ENCODE data around the gene CXCL8. TPM values are rescaled to one million over a fixed set of nuclear protein-coding genes. Genes with fewer than 3 reads are reported as not detected.

Gene CXCL8
- total and polyA plus RNA-seq, 4 donors: 0.33 to 3.8 (median 1.1) TPM

DNA sequence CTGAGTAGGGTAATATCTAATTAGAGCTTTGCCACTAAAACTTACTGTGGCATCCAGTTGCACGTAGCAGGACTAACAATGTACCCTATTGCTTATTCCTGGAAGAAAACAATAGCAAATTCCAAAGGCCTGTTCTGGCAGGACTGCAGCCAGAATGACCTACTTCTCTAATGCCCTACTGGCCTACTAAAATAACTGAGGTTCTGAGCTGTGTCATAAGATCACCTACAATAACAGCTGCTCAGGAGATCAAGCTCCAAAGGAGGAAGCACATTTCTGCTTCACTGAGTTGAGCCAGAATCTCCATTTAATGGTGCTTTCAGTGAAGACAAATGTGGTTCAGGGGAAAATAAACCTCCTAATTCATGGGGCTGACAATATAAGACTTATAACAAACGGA, 42.2 kb upstream of the CXCL8 start (continued):
- TF ChIP-seq RXRA (IDR thresholded peaks at IDR 0.05) (no peak), NR2F2 (IDR thresholded peaks at IDR 0.05) (no peak), YY1 (IDR thresholded peaks at IDR 0.05) (no peak)
- TF ChIP-seq, protein P1, sequence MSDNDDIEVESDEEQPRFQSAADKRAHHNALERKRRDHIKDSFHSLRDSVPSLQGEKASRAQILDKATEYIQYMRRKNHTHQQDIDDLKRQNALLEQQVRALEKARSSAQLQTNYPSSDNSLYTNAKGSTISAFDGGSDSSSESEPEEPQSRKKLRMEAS (IDR thresholded peaks at IDR 0.05): no peak
- TF ChIP-seq, protein P2, sequence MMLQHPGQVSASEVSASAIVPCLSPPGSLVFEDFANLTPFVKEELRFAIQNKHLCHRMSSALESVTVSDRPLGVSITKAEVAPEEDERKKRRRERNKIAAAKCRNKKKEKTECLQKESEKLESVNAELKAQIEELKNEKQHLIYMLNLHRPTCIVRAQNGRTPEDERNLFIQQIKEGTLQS (IDR thresholded peaks at IDR 0.05): no peak
- TF ChIP-seq, protein P3, sequence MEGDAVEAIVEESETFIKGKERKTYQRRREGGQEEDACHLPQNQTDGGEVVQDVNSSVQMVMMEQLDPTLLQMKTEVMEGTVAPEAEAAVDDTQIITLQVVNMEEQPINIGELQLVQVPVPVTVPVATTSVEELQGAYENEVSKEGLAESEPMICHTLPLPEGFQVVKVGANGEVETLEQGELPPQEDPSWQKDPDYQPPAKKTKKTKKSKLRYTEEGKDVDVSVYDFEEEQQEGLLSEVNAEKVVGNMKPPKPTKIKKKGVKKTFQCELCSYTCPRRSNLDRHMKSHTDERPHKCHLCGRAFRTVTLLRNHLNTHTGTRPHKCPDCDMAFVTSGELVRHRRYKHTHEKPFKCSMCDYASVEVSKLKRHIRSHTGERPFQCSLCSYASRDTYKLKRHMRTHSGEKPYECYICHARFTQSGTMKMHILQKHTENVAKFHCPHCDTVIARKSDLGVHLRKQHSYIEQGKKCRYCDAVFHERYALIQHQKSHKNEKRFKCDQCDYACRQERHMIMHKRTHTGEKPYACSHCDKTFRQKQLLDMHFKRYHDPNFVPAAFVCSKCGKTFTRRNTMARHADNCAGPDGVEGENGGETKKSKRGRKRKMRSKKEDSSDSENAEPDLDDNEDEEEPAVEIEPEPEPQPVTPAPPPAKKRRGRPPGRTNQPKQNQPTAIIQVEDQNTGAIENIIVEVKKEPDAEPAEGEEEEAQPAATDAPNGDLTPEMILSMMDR (IDR thresholded peaks at IDR 0.05; ENCODE audit: low read depth, low read length, missing input control): no peak

DNA sequence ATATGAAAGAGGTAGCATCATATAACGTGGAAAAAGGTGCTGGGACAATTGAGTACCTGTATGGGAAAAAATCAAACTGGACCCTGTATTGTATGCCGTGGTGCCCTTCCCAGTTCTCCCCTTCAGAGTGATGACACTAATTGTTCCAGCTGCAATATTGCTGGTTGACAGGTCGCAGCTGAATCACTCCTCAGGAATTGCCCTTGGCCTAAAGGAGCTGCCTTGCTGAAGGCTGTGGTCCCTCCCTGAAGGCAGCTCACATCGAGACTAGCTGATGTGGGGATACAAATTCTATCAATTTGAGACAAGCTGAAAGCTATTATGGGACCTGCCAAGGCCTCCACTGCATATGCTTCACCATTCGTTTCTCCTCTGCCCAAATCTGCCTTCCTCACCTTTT, 39.3 kb upstream of the CXCL8 start:
- H3K9me3 ChIP-seq (ENCODE audit: control insufficient read depth in 4 of 4, low read length in 3 of 4): no peaks in the 10 kb centered on the region
- H3K9ac ChIP-seq (ENCODE audit: low read depth in 1 of 2, low read length in 2 of 2): no peak overlapping the region
- no peaks in the 10 kb centered on the region for H3K36me3 ChIP-seq (ENCODE audit: control insufficient read depth in 4 of 4, insufficient read depth in 3 of 4, low read depth in 1 of 4, low read length in 3 of 4)
- H3K4me3 ChIP-seq (ENCODE audit: low read depth in 1 of 3, low read length in 3 of 3): no peak overlapping the region
- no peak overlapping the region for H3K27ac ChIP-seq (ENCODE audit: low read depth in 1 of 2, low read length in 2 of 2)
- H3K4me1 ChIP-seq (ENCODE audit: control insufficient read depth in 4 of 4, insufficient read depth in 4 of 4, low read length in 3 of 4): peaks cover 0 to 4% (median 0%) of the 10 kb centered on the region in 4 donors
- no peaks in the 10 kb centered on the region for H3K27me3 ChIP-seq (ENCODE audit: control insufficient read depth in 4 of 4, insufficient read depth in 4 of 4, low read length in 3 of 4)
- WGBS: 87% methylated on average over 5 of the region's 5 CpGs
- TF ChIP-seq FOXA1 (IDR thresholded peaks at IDR 0.05): no peak
- no peak for TF ChIP-seq YY1 (IDR thresholded peaks at IDR 0.05)
- no peak for TF ChIP-seq TAF1 (conservative IDR thresholded peaks at IDR 0.05)
- no peak for TF ChIP-seq JUND (IDR thresholded peaks at IDR 0.05)
- no peak for DNase-seq (ENCODE audit: low spot score)

DNA sequence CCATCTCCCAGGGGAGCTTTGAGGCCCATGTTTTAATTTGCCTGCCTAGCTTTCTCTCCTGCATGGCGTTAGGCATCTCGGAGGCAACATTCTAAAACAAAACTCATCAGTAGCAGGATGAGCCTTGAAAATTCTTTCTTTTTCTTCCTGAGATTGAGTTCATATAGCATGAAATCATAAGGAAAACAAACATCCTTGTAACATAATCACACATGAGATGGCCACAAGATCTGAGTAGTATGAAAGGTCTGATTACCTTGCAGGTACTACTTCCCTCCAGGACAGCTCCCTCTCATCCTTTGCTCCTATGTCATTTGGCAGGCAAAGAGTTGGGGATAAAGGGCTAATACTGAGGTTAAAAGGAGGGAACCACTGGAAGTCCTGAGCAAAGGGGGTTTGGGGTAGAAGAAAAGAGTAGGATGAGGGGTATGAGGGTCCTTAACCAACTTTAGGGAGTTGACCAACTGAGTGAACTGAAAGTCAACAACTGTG, 37.5 kb upstream of the CXCL8 start:
- Histone ChIP-seq H3K36me3 (ENCODE audit: control insufficient read depth in 4 of 4, insufficient read depth in 3 of 4, low read depth in 1 of 4, low read length in 3 of 4) (no peaks in the 10 kb centered on the region), H3K9me3 (ENCODE audit: control insufficient read depth in 4 of 4, low read length in 3 of 4) (no peaks in the 10 kb centered on the region), H3K4me3 (ENCODE audit: low read depth in 1 of 3, low read length in 3 of 3) (no peak overlapping the region), H3K4me1 (ENCODE audit: control insufficient read depth in 4 of 4, insufficient read depth in 4 of 4, low read length in 3 of 4) (peaks cover 0 to 4% (median 0%) of the 10 kb centered on the region in 4 donors), H3K27me3 (ENCODE audit: control insufficient read depth in 4 of 4, insufficient read depth in 4 of 4, low read length in 3 of 4) (no peaks in the 10 kb centered on the region), H3K27ac (ENCODE audit: low read depth in 1 of 2, low read length in 2 of 2) (no peak overlapping the region), H3K9ac (ENCODE audit: low read depth in 1 of 2, low read length in 2 of 2) (no peak overlapping the region)
- DNase-seq (ENCODE audit: low spot score): no peak
- TF ChIP-seq RXRA (IDR thresholded peaks at IDR 0.05): no peak
- TF ChIP-seq FOXA2 (IDR thresholded peaks at IDR 0.05): no peak
- no peak for TF ChIP-seq FOXA1 (IDR thresholded peaks at IDR 0.05)
- no peak for TF ChIP-seq TAF1 (conservative IDR thresholded peaks at IDR 0.05)
- TF ChIP-seq, protein P1 (IDR thresholded peaks at IDR 0.05): no peak
- TF ChIP-seq SP1 (IDR thresholded peaks at IDR 0.05): no peak
- TF ChIP-seq RAD21 (IDR thresholded peaks at IDR 0.05): no peak
- no peak for TF ChIP-seq YY1 (IDR thresholded peaks at IDR 0.05)
- TF ChIP-seq, protein P3 (IDR thresholded peaks at IDR 0.05; ENCODE audit: low read depth, low read length, missing input control): no peak
- TF ChIP-seq EGR1 (IDR thresholded peaks at IDR 0.05; ENCODE audit: low read depth in 2 of 2): no peak
- no peak for TF ChIP-seq HNF4G (IDR thresholded peaks at IDR 0.05)
- TF ChIP-seq, protein P4, sequence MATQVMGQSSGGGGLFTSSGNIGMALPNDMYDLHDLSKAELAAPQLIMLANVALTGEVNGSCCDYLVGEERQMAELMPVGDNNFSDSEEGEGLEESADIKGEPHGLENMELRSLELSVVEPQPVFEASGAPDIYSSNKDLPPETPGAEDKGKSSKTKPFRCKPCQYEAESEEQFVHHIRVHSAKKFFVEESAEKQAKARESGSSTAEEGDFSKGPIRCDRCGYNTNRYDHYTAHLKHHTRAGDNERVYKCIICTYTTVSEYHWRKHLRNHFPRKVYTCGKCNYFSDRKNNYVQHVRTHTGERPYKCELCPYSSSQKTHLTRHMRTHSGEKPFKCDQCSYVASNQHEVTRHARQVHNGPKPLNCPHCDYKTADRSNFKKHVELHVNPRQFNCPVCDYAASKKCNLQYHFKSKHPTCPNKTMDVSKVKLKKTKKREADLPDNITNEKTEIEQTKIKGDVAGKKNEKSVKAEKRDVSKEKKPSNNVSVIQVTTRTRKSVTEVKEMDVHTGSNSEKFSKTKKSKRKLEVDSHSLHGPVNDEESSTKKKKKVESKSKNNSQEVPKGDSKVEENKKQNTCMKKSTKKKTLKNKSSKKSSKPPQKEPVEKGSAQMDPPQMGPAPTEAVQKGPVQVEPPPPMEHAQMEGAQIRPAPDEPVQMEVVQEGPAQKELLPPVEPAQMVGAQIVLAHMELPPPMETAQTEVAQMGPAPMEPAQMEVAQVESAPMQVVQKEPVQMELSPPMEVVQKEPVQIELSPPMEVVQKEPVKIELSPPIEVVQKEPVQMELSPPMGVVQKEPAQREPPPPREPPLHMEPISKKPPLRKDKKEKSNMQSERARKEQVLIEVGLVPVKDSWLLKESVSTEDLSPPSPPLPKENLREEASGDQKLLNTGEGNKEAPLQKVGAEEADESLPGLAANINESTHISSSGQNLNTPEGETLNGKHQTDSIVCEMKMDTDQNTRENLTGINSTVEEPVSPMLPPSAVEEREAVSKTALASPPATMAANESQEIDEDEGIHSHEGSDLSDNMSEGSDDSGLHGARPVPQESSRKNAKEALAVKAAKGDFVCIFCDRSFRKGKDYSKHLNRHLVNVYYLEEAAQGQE (IDR thresholded peaks at IDR 0.05): no peak
- no peak for TF ChIP-seq GABPA (IDR thresholded peaks at IDR 0.05 in 1 of 2, conservative IDR thresholded peaks at IDR 0.05 in 1 of 2)
- TF ChIP-seq, protein P2 (IDR thresholded peaks at IDR 0.05): no peak
- TF ChIP-seq, protein P5, sequence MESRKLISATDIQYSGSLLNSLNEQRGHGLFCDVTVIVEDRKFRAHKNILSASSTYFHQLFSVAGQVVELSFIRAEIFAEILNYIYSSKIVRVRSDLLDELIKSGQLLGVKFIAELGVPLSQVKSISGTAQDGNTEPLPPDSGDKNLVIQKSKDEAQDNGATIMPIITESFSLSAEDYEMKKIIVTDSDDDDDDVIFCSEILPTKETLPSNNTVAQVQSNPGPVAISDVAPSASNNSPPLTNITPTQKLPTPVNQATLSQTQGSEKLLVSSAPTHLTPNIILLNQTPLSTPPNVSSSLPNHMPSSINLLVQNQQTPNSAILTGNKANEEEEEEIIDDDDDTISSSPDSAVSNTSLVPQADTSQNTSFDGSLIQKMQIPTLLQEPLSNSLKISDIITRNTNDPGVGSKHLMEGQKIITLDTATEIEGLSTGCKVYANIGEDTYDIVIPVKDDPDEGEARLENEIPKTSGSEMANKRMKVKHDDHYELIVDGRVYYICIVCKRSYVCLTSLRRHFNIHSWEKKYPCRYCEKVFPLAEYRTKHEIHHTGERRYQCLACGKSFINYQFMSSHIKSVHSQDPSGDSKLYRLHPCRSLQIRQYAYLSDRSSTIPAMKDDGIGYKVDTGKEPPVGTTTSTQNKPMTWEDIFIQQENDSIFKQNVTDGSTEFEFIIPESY (IDR thresholded peaks at IDR 0.05): no peak
- no peak for TF ChIP-seq HNF4A (conservative IDR thresholded peaks at IDR 0.05)
- no peak for TF ChIP-seq JUND (IDR thresholded peaks at IDR 0.05)
- no peak for TF ChIP-seq NR2F2 (IDR thresholded peaks at IDR 0.05)
- WGBS: 96% methylated on average over 2 of the region's 2 CpGs

Data from liver (tissue), 9 donors.